Measurements from ENCODE around the gene LGR4.

GRCh38 chr11:27482793-27483192 is 10.2 kb upstream of the LGR4 start:
- TF ChIP-seq EP300 (IDR thresholded peaks at IDR 0.05; ENCODE audit: borderline replicate concordance in 1 of 2, control insufficient read depth in 1 of 2, low read depth in 2 of 2, low read length in 2 of 2) (no peak), TCF12 (IDR thresholded peaks at IDR 0.05; ENCODE audit: low read depth, low read length) (no peak), JUND (IDR thresholded peaks at IDR 0.05; ENCODE audit: low read depth, low read length) (no peak), CTCF (IDR thresholded peaks at IDR 0.05 in 2 of 3, conservative IDR thresholded peaks at IDR 0.05 in 1 of 3; ENCODE audit: control insufficient read depth in 2 of 3, extremely low read depth in 1 of 3, insufficient read depth in 1 of 3, low read depth in 3 of 3, low read length in 3 of 3) (no peak)

Data from GM12878 (cell line).